ENCODE measurements around the gene CD40LG. TPM values are rescaled to one million over a fixed set of nuclear protein-coding genes. Genes with fewer than 3 reads are reported as not detected.

CD40LG gene
- total RNA-seq, 6 donors from 2014 or later, result 0.60 to 1.1 (median 0.70) TPM; not detected in 2

DNA sequence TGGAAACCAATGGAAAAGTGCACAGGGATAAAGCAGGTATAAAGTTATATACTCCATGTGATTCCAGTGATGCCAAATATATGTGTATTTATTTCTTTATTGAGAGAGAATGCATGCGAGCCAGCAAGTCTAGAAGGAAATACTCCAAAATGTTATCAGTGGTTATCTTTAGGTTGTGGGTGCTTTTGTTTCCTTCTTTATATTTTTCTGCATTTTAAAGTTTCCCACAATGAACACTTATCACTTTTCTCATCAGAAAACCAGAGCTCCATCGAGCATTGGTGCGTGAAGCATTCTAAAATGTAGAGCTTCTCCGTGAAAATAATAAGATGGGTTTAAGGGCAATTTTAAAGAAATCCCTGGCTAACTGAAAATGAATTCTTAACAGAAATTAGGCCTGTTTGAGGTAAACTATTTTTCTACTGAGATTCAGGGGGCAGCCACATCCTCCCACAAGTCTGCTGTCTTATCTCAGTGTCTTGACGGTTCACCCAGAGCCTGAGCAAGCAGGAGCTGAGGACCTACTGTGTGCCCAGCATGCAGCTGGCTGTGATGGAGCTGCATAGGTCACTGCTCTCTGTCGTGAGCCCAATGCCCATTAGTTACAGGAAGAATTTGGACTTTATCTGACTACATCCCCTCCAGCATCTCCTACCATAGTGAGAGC lies 18.7 kb upstream of the CD40LG start:
- H3K27me3 ChIP-seq, result no peaks in the 10 kb centered on the region
- ATAC-seq (ENCODE audit: low FRiP score in 2 of 2) (no peak), DNase-seq (no peak)
- TF ChIP-seq EP300 (IDR thresholded peaks at IDR 0.05) (no peak), POLR2A (IDR thresholded peaks at IDR 0.05) (no peak), POLR2AphosphoS5 (IDR thresholded peaks at IDR 0.05) (no peak)
- TF ChIP-seq, protein P1, sequence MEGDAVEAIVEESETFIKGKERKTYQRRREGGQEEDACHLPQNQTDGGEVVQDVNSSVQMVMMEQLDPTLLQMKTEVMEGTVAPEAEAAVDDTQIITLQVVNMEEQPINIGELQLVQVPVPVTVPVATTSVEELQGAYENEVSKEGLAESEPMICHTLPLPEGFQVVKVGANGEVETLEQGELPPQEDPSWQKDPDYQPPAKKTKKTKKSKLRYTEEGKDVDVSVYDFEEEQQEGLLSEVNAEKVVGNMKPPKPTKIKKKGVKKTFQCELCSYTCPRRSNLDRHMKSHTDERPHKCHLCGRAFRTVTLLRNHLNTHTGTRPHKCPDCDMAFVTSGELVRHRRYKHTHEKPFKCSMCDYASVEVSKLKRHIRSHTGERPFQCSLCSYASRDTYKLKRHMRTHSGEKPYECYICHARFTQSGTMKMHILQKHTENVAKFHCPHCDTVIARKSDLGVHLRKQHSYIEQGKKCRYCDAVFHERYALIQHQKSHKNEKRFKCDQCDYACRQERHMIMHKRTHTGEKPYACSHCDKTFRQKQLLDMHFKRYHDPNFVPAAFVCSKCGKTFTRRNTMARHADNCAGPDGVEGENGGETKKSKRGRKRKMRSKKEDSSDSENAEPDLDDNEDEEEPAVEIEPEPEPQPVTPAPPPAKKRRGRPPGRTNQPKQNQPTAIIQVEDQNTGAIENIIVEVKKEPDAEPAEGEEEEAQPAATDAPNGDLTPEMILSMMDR (IDR thresholded peaks at IDR 0.05), result no peak
- H3K9me3 ChIP-seq, result no peaks in the 10 kb centered on the region
- no peaks in the 10 kb centered on the region for H3K36me3 ChIP-seq
- no peak overlapping the region for H3K27ac ChIP-seq
- no peak overlapping the region for H3K4me3 ChIP-seq
- no peaks in the 10 kb centered on the region for H3K4me1 ChIP-seq
- WGBS, 2 donors, result 45 to 68% methylated on average over 5 to 6 of the region's 6 CpGs

DNA sequence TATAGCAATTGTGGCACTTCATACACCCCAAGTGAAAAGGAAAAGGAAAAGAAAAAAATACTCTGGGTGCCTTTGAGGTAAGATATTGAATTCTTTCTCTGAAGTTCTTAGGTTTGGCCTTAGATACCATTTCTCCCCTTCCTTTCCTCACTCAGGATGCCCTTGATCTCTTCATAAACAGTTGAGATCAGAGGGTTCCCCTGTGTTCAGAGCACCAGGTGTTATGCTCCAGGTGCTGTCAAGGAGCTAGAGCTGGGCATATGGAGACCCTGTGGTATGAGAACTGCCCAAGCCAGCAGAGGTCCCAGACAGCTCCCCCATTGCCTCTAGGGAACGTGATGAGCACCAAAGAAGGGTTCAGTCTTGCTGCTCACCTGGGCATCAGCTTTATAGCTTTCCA lies 17.1 kb upstream of the CD40LG start:
- TF ChIP-seq, protein P1 (IDR thresholded peaks at IDR 0.05), result no peak
- no peak for TF ChIP-seq POLR2AphosphoS5 (IDR thresholded peaks at IDR 0.05)
- no peak for TF ChIP-seq POLR2A (IDR thresholded peaks at IDR 0.05)
- no peak for TF ChIP-seq EP300 (IDR thresholded peaks at IDR 0.05)
- 36% methylated on average over 1 of the region's 1 CpG; no CpG with 5 or more reads in 1 of the 2 donors for WGBS, 2 donors
- H3K4me3 ChIP-seq, result no peak overlapping the region
- H3K27me3 ChIP-seq, result no peaks in the 10 kb centered on the region
- DNase-seq, result no peak
- ATAC-seq (ENCODE audit: low FRiP score in 2 of 2), result no peak
- H3K36me3 ChIP-seq, result no peaks in the 10 kb centered on the region
- no peak overlapping the region for H3K27ac ChIP-seq
- peaks cover 0 to under 1% (median 0%) of the 10 kb centered on the region in 4 donors for H3K4me1 ChIP-seq
- H3K9me3 ChIP-seq, result no peaks in the 10 kb centered on the region

DNA sequence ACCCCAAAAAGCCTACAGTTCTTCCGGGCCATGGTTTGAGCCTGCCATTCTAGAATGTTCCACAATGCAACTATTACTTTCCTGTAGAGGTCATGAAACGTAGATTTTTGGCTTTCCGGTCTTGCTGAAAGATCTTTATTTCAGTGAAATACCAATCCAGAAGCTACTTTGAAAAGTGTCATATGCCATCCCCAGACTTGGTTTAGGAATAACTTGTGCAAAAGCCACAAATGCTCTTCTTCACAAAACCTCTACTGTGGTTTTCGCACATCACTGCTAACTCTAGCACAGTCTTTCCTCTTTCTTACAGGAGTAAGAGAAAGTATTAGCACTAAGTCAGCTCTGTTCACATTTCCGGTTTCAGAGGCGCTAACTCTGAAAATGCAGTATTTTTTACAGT lies 12.7 kb upstream of the CD40LG start:
- no peak overlapping the region for H3K27ac ChIP-seq
- ATAC-seq (ENCODE audit: low FRiP score in 2 of 2), result no peak
- no peak for DNase-seq
- H3K36me3 ChIP-seq, result no peaks in the 10 kb centered on the region
- H3K9me3 ChIP-seq, result no peaks in the 10 kb centered on the region
- H3K4me3 ChIP-seq, result no peak overlapping the region
- no peak for TF ChIP-seq POLR2AphosphoS5 (IDR thresholded peaks at IDR 0.05)
- TF ChIP-seq EP300 (IDR thresholded peaks at IDR 0.05), result no peak
- no peak for TF ChIP-seq POLR2A (IDR thresholded peaks at IDR 0.05)
- TF ChIP-seq, protein P1 (IDR thresholded peaks at IDR 0.05), result no peak
- H3K4me1 ChIP-seq, result peaks cover 0 to 7% (median 0%) of the 10 kb centered on the region in 4 donors
- 80% methylated on average over 5 to 6 of the region's 6 CpGs for WGBS, 2 donors
- H3K27me3 ChIP-seq, result no peaks in the 10 kb centered on the region

DNA sequence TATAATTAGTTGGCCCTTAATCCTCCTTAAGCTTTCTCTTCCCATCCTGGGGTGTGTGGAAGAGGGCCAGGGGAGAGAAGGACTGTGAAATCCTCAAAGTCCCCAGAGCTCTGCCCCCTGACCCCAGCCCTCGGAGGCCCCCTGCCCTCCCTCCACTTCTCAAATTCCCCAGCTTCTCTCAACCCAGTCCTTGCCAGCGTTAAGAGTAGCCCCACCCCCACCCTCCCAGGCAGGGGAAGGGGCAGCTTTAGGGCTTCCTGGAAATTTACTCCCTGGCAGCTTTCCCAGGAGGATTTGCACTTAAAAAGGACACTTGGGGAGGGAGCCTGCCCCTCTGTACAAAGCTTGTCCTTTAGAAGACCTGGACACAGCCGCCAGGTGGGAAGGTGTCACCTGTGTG lies 11.8 kb upstream of the CD40LG start:
- ATAC-seq (ENCODE audit: low FRiP score in 2 of 2) (no peak), DNase-seq (no peak)
- no peaks in the 10 kb centered on the region for H3K27me3 ChIP-seq
- no peaks in the 10 kb centered on the region for H3K36me3 ChIP-seq
- no peak overlapping the region for H3K4me3 ChIP-seq
- peaks cover 0 to 7% (median 0%) of the 10 kb centered on the region in 4 donors for H3K4me1 ChIP-seq
- H3K9me3 ChIP-seq, result no peaks in the 10 kb centered on the region
- no peak overlapping the region for H3K27ac ChIP-seq
- WGBS, 2 donors, result 20 to 37% methylated on average over 2 to 3 of the region's 3 CpGs
- no peak for TF ChIP-seq POLR2A (IDR thresholded peaks at IDR 0.05)
- TF ChIP-seq, protein P1 (IDR thresholded peaks at IDR 0.05), result no peak
- TF ChIP-seq EP300 (IDR thresholded peaks at IDR 0.05), result no peak
- no peak for TF ChIP-seq POLR2AphosphoS5 (IDR thresholded peaks at IDR 0.05)
